ENCODE data around the gene ORM2.

Gene ORM2

GRCh38 chr9:114376586-114377445 is 47.1 kb downstream of the ORM2 start:
- TF ChIP-seq, protein P1, sequence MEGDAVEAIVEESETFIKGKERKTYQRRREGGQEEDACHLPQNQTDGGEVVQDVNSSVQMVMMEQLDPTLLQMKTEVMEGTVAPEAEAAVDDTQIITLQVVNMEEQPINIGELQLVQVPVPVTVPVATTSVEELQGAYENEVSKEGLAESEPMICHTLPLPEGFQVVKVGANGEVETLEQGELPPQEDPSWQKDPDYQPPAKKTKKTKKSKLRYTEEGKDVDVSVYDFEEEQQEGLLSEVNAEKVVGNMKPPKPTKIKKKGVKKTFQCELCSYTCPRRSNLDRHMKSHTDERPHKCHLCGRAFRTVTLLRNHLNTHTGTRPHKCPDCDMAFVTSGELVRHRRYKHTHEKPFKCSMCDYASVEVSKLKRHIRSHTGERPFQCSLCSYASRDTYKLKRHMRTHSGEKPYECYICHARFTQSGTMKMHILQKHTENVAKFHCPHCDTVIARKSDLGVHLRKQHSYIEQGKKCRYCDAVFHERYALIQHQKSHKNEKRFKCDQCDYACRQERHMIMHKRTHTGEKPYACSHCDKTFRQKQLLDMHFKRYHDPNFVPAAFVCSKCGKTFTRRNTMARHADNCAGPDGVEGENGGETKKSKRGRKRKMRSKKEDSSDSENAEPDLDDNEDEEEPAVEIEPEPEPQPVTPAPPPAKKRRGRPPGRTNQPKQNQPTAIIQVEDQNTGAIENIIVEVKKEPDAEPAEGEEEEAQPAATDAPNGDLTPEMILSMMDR (IDR thresholded peaks at IDR 0.05; ENCODE audit: control insufficient read depth, extremely low read depth, insufficient read depth) = no peak
- no peak for DNase-seq (ENCODE audit: low read depth)
- H3K4me3 ChIP-seq (ENCODE audit: low read depth, low read length) = no peak overlapping the region

DNA sequence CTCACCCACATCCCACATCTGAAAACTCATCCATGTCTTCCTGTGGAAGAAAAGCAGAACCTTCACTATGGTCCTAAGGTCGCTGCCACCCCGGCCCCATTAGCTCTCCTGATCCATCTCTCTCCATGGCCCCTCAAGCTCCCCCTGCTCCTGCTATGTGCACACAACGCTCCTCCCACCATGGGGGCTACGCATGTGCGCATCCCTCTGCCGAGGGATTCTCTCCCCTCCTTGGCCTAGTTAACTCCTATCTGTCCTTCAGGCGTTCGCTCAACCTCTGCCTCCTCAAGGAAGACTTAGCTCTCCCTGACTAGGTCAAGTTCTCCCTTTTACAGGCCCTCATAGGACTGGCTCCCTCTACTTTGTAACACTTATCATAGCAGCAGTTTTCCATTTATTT is 48.3 kb downstream of the ORM2 start:
- no peak overlapping the region for H3K4me3 ChIP-seq (ENCODE audit: low read depth, low read length)
- TF ChIP-seq, protein P1 (IDR thresholded peaks at IDR 0.05; ENCODE audit: control insufficient read depth, extremely low read depth, insufficient read depth) = no peak
- no peak for DNase-seq (ENCODE audit: low read depth)

DNA sequence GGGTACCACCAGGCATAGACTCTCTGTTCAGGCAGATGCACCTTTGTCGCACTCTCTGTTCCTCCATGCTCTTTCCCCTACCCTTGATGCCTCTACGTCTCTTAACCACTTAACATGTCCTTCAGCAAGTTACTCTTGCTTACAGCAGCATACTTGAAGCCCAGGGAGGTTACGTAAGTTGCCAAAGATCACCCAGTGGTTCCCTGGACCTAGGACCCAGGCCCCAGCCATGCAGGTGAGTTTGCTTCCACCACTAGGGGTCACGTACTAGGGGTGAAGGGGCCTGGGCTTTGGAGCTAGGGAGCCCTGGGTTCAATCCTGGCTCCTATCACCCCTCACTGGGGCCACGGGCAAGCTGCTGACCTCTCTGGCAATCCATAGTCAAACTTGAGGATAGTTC is 49.2 kb downstream of the ORM2 start:
- TF ChIP-seq, protein P1 (IDR thresholded peaks at IDR 0.05; ENCODE audit: control insufficient read depth, extremely low read depth, insufficient read depth) = no peak
- no peak for DNase-seq (ENCODE audit: low read depth)
- H3K4me3 ChIP-seq (ENCODE audit: low read depth, low read length) = no peak overlapping the region

Measured in LNCaP clone FGC (cell line).